ENCODE results near the gene ZBTB9.

ZBTB9 gene

GRCh38 chr6:33425668-33426577 is 28.5 kb upstream of the ZBTB9 start (continued):
- TF ChIP-seq, protein P1, sequence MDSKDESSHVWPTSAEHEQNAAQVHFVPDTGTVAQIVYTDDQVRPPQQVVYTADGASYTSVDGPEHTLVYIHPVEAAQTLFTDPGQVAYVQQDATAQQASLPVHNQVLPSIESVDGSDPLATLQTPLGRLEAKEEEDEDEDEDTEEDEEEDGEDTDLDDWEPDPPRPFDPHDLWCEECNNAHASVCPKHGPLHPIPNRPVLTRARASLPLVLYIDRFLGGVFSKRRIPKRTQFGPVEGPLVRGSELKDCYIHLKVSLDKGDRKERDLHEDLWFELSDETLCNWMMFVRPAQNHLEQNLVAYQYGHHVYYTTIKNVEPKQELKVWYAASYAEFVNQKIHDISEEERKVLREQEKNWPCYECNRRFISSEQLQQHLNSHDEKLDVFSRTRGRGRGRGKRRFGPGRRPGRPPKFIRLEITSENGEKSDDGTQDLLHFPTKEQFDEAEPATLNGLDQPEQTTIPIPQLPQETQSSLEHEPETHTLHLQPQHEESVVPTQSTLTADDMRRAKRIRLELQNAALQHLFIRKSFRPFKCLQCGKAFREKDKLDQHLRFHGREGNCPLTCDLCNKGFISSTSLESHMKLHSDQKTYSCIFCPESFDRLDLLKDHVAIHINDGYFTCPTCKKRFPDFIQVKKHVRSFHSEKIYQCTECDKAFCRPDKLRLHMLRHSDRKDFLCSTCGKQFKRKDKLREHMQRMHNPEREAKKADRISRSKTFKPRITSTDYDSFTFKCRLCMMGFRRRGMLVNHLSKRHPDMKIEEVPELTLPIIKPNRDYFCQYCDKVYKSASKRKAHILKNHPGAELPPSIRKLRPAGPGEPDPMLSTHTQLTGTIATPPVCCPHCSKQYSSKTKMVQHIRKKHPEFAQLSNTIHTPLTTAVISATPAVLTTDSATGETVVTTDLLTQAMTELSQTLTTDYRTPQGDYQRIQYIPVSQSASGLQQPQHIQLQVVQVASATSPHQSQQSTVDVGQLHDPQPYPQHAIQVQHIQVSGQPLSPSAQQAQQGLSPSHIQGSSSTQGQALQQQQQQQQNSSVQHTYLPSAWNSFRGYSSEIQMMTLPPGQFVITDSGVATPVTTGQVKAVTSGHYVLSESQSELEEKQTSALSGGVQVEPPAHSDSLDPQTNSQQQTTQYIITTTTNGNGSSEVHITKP (tag by site-specific recombination; IDR thresholded peaks at IDR 0.05) = peak; percentile 82
- TF ChIP-seq KLF16 (tag by site-specific recombination; IDR thresholded peaks at IDR 0.05) (peak; percentile 85), ZNF19 (tag by site-specific recombination; IDR thresholded peaks at IDR 0.05; ENCODE audit: low read depth) (no peak), ZBTB17 (tag by site-specific recombination; IDR thresholded peaks at IDR 0.05) (peak; percentile 76), ZNF140 (tag by site-specific recombination; IDR thresholded peaks at IDR 0.05) (no peak), ZNF664 (tag by site-specific recombination; IDR thresholded peaks at IDR 0.05) (no peak), EGR2 (tag by site-specific recombination; IDR thresholded peaks at IDR 0.05; ENCODE audit: low read depth) (peak; percentile 30; the same call in 1 of the 2 replicates), ZNF350 (tag by site-specific recombination; IDR thresholded peaks at IDR 0.05) (no peak), GLI4 (tag by site-specific recombination; IDR thresholded peaks at IDR 0.05) (no peak), PRDM1 (tag by site-specific recombination; IDR thresholded peaks at IDR 0.05) (peak; percentile 99), ZFP41 (tag by site-specific recombination; IDR thresholded peaks at IDR 0.05; ENCODE audit: borderline replicate concordance) (no peak), SP3 (tag by site-specific recombination; IDR thresholded peaks at IDR 0.05) (peak; percentile 93), ZNF473 (tag by site-specific recombination; IDR thresholded peaks at IDR 0.05) (no peak)

GRCh38 chr6:33426590-33427511 is 27.5 kb upstream of the ZBTB9 start:
- Histone ChIP-seq H3K4me1 (ENCODE audit: control insufficient read depth, insufficient read depth, low read length) (peaks cover 12% of the 10 kb centered on the region), H3K27ac (ENCODE audit: extremely low read depth, low read depth, low read length) (no peak overlapping the region), H3K9me3 (ENCODE audit: control insufficient read depth, insufficient read depth, low read depth, low read length) (no peaks in the 10 kb centered on the region), H3K36me3 (ENCODE audit: control insufficient read depth in 2 of 2, insufficient read depth in 1 of 2, low read length in 2 of 2) (no peaks in the 10 kb centered on the region), H3K4me3 (ENCODE audit: low read depth, low read length) (no peak overlapping the region)
- TF ChIP-seq, protein P2, sequence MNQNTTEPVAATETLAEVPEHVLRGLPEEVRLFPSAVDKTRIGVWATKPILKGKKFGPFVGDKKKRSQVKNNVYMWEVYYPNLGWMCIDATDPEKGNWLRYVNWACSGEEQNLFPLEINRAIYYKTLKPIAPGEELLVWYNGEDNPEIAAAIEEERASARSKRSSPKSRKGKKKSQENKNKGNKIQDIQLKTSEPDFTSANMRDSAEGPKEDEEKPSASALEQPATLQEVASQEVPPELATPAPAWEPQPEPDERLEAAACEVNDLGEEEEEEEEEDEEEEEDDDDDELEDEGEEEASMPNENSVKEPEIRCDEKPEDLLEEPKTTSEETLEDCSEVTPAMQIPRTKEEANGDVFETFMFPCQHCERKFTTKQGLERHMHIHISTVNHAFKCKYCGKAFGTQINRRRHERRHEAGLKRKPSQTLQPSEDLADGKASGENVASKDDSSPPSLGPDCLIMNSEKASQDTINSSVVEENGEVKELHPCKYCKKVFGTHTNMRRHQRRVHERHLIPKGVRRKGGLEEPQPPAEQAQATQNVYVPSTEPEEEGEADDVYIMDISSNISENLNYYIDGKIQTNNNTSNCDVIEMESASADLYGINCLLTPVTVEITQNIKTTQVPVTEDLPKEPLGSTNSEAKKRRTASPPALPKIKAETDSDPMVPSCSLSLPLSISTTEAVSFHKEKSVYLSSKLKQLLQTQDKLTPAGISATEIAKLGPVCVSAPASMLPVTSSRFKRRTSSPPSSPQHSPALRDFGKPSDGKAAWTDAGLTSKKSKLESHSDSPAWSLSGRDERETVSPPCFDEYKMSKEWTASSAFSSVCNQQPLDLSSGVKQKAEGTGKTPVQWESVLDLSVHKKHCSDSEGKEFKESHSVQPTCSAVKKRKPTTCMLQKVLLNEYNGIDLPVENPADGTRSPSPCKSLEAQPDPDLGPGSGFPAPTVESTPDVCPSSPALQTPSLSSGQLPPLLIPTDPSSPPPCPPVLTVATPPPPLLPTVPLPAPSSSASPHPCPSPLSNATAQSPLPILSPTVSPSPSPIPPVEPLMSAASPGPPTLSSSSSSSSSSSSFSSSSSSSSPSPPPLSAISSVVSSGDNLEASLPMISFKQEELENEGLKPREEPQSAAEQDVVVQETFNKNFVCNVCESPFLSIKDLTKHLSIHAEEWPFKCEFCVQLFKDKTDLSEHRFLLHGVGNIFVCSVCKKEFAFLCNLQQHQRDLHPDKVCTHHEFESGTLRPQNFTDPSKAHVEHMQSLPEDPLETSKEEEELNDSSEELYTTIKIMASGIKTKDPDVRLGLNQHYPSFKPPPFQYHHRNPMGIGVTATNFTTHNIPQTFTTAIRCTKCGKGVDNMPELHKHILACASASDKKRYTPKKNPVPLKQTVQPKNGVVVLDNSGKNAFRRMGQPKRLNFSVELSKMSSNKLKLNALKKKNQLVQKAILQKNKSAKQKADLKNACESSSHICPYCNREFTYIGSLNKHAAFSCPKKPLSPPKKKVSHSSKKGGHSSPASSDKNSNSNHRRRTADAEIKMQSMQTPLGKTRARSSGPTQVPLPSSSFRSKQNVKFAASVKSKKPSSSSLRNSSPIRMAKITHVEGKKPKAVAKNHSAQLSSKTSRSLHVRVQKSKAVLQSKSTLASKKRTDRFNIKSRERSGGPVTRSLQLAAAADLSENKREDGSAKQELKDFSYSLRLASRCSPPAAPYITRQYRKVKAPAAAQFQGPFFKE (tag by site-specific recombination; IDR thresholded peaks at IDR 0.05; ENCODE audit: borderline replicate concordance) = no peak
- TF ChIP-seq TCF7L2 (IDR thresholded peaks at IDR 0.05; ENCODE audit: borderline replicate concordance, low read depth, low read length) (no peak), ZFHX2 (tag by site-specific recombination; conservative IDR thresholded peaks at IDR 0.05) (peak; percentile 62), ZNF184 (tag by site-specific recombination; IDR thresholded peaks at IDR 0.05) (no peak), ZNF585B (tag by site-specific recombination; IDR thresholded peaks at IDR 0.05) (no peak), SP3 (tag by site-specific recombination; IDR thresholded peaks at IDR 0.05) (no peak), GFI1B (tag by site-specific recombination; IDR thresholded peaks at IDR 0.05) (no peak), SP7 (tag by site-specific recombination; IDR thresholded peaks at IDR 0.05) (0 out of 2 replicates have a peak, but pooled peaks have one; percentile 30), ZNF629 (tag by site-specific recombination; IDR thresholded peaks at IDR 0.05) (no peak), ZFP41 (tag by site-specific recombination; IDR thresholded peaks at IDR 0.05; ENCODE audit: borderline replicate concordance) (no peak), MEIS1 (CRISPR knock-in tag; IDR thresholded peaks at IDR 0.05; ENCODE audit: borderline replicate concordance) (no peak), ZXDB (tag by site-specific recombination; IDR thresholded peaks at IDR 0.05) (0 out of 2 replicates have a peak, but pooled peaks have one; percentile 31), KLF9 (tag by site-specific recombination; IDR thresholded peaks at IDR 0.05; ENCODE audit: low read depth) (0 out of 2 replicates have a peak, but pooled peaks have one; percentile 16), PRDM1 (tag by site-specific recombination; IDR thresholded peaks at IDR 0.05) (no peak), ZNF10 (tag by site-specific recombination; IDR thresholded peaks at IDR 0.05) (no peak)
- POLR2A ChIA-PET = interaction anchor here (0.6 to 2.5 kb wide), 13 partner anchors 8 to 263 kb away, joined by 3 to 18 read pairs (median 6); partner anchors contain the start of genes B3GALT4, BAK1, RGL2 and RPS18
- CTCF ChIA-PET = interaction anchor here (0.6 to 2.3 kb wide), 39 partner anchors 10 to 614 kb away, joined by 3 to 14 read pairs (median 5); partner anchors contain the start of genes B3GALT4, BAK1, PFDN6 and PHF1
